Chondrocyte (in vitro differentiated cells): ENCODE measurements around the gene ATOSA. TPM values are rescaled to one million over a fixed set of nuclear protein-coding genes. Genes with fewer than 3 reads are reported as not detected.

Experiments
- DNase-seq: peaks from one replicate; pipeline ENCODE4 v3.0.0; 2021; ENCODE audit warnings: mixed read lengths, low spot score
- H3K27ac Mint-ChIP-seq: one replicate; pipeline ENCODE4 v1.8.0; 2021; ENCODE audit warnings: mild to moderate bottlenecking, moderate library complexity, mixed read lengths; ENCODE audit not compliant: unreplicated experiment
- H3K27me3 Mint-ChIP-seq: 2 replicates; pipeline ENCODE4 v1.8.0; 2021; ENCODE audit warnings: low read depth, mixed read lengths
- H3K36me3 Mint-ChIP-seq: 2 replicates; pipeline ENCODE4 v1.8.0; 2021; ENCODE audit warnings: low read depth, mixed read lengths
- H3K4me1 Mint-ChIP-seq: 2 replicates; pipeline ENCODE4 v1.8.0; 2021; ENCODE audit warnings: low read depth, mild to moderate bottlenecking, mixed read lengths
- H3K4me3 Mint-ChIP-seq: one replicate; pipeline ENCODE4 v1.8.0; 2021; ENCODE audit warnings: mild to moderate bottlenecking, moderate library complexity, mixed read lengths; ENCODE audit not compliant: unreplicated experiment
- H3K9me3 Mint-ChIP-seq: 2 replicates; pipeline ENCODE4 v1.8.0; 2021; ENCODE audit warnings: low read depth, mixed read lengths
- CTCF ChIP-seq: fragments of 200-600 bp; sonication (generic); IDR thresholded peaks from 2 replicates; pipeline ENCODE4 v1.5.0; 2021; ENCODE audit warnings: antibody characterized with exemption, mild to moderate bottlenecking, moderate library complexity
- total RNA-seq: library from RNA; stranded (reverse); gene quantifications from 3 replicates; pipeline ENCODE4 v1.2.1, GENCODE V29; 2021

The ATOSA gene
- total RNA-seq, 1 donor from 2014 or later, result 21.9 TPM

GRCh38 chr15:52689562-52689961, 10.4 kb upstream of the ATOSA start:
- DNase-seq, result no peak
- H3K4me1 Mint-ChIP-seq, result no peaks in the 10 kb centered on the region
- no peak overlapping the region for H3K4me3 Mint-ChIP-seq
- H3K36me3 Mint-ChIP-seq, result no peaks in the 10 kb centered on the region
- peaks cover 7% of the 10 kb centered on the region for H3K27me3 Mint-ChIP-seq
- no peak overlapping the region for H3K27ac Mint-ChIP-seq
- no peak for TF ChIP-seq CTCF
- no peaks in the 10 kb centered on the region for H3K9me3 Mint-ChIP-seq

- no peaks in the 10 kb centered on the region for H3K36me3 Mint-ChIP-seq
- peaks cover 10% of the 10 kb centered on the region for H3K27me3 Mint-ChIP-seq
- no peaks in the 10 kb centered on the region for H3K9me3 Mint-ChIP-seq
- peaks cover 5% of the 10 kb centered on the region for H3K4me1 Mint-ChIP-seq
- TF ChIP-seq CTCF, result no peak
- no peak overlapping the region for H3K4me3 Mint-ChIP-seq
- no peak overlapping the region for H3K27ac Mint-ChIP-seq
- DNase-seq, result no peak
Observed at GRCh38 chr15:52683580-52683979, 4.4 kb upstream of the ATOSA start.

GRCh38 chr15:52682781-52683180, 3.6 kb upstream of the ATOSA start:
- TF ChIP-seq CTCF, result no peak
- H3K36me3 Mint-ChIP-seq, result no peaks in the 10 kb centered on the region
- H3K9me3 Mint-ChIP-seq, result no peaks in the 10 kb centered on the region
- H3K4me1 Mint-ChIP-seq, result peaks cover 10% of the 10 kb centered on the region
- H3K4me3 Mint-ChIP-seq, result no peak overlapping the region
- peaks cover 4% of the 10 kb centered on the region for H3K27me3 Mint-ChIP-seq
- no peak for DNase-seq
- no peak overlapping the region for H3K27ac Mint-ChIP-seq

GRCh38 chr15:52682200-52682599, 3.0 kb upstream of the ATOSA start:
- Mint-ChIP-seq H3K9me3 (no peaks in the 10 kb centered on the region), H3K4me3 (no peak overlapping the region), H3K36me3 (no peaks in the 10 kb centered on the region), H3K27me3 (peaks cover 4% of the 10 kb centered on the region), H3K4me1 (peaks cover 16% of the 10 kb centered on the region), H3K27ac (no peak overlapping the region)
- DNase-seq, result no peak
- TF ChIP-seq CTCF, result no peak

- Mint-ChIP-seq H3K9me3 (no peaks in the 10 kb centered on the region), H3K27ac (no peak overlapping the region), H3K27me3 (peaks cover 4% of the 10 kb centered on the region), H3K4me3 (no peak overlapping the region), H3K4me1 (peaks cover 18% of the 10 kb centered on the region), H3K36me3 (no peaks in the 10 kb centered on the region)
- no peak for TF ChIP-seq CTCF
- no peak for DNase-seq
Observed at GRCh38 chr15:52681441-52681840, 2.3 kb upstream of the ATOSA start.
